ENCODE measurements around the gene HES1.

GRCh38 chr3:194145702-194146101, 9.8 kb downstream of the HES1 start:
- no peak for TF ChIP-seq POLR2A (IDR thresholded peaks at IDR 0.05)
- TF ChIP-seq, protein P1, sequence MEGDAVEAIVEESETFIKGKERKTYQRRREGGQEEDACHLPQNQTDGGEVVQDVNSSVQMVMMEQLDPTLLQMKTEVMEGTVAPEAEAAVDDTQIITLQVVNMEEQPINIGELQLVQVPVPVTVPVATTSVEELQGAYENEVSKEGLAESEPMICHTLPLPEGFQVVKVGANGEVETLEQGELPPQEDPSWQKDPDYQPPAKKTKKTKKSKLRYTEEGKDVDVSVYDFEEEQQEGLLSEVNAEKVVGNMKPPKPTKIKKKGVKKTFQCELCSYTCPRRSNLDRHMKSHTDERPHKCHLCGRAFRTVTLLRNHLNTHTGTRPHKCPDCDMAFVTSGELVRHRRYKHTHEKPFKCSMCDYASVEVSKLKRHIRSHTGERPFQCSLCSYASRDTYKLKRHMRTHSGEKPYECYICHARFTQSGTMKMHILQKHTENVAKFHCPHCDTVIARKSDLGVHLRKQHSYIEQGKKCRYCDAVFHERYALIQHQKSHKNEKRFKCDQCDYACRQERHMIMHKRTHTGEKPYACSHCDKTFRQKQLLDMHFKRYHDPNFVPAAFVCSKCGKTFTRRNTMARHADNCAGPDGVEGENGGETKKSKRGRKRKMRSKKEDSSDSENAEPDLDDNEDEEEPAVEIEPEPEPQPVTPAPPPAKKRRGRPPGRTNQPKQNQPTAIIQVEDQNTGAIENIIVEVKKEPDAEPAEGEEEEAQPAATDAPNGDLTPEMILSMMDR (IDR thresholded peaks at IDR 0.05) = no peak
- no peak for TF ChIP-seq POLR2AphosphoS5 (IDR thresholded peaks at IDR 0.05)

Data from sigmoid colon (tissue), 4 donors.